ENCODE data around the gene SVOPL. TPM values are rescaled to one million over a fixed set of nuclear protein-coding genes. Genes with fewer than 3 reads are reported as not detected.

The SVOPL gene
- polyA plus RNA-seq, 1 of the 3 experiments (the other 2 are of a cell fraction), result not detected

DNA sequence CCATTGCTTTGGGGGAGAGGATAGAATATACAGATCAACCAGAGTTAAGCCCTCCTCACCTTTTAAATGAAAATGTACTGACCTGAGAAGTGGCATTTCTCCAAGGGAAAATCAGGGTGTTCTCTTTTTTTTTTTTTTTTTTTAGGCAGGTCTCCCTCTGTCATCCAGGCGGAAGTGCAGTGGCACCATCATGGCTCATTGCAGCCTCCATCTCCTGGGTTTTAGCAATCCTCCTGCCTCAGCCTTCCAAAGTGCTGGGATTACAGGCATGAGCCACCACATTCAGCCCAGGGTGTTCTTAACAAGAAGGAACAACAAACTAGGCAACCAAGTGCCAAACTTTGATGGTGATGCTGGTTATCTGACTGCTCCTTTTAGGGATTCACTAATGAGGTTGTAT, 111.0 kb downstream of the SVOPL start (continued):
- TF ChIP-seq, protein P1, sequence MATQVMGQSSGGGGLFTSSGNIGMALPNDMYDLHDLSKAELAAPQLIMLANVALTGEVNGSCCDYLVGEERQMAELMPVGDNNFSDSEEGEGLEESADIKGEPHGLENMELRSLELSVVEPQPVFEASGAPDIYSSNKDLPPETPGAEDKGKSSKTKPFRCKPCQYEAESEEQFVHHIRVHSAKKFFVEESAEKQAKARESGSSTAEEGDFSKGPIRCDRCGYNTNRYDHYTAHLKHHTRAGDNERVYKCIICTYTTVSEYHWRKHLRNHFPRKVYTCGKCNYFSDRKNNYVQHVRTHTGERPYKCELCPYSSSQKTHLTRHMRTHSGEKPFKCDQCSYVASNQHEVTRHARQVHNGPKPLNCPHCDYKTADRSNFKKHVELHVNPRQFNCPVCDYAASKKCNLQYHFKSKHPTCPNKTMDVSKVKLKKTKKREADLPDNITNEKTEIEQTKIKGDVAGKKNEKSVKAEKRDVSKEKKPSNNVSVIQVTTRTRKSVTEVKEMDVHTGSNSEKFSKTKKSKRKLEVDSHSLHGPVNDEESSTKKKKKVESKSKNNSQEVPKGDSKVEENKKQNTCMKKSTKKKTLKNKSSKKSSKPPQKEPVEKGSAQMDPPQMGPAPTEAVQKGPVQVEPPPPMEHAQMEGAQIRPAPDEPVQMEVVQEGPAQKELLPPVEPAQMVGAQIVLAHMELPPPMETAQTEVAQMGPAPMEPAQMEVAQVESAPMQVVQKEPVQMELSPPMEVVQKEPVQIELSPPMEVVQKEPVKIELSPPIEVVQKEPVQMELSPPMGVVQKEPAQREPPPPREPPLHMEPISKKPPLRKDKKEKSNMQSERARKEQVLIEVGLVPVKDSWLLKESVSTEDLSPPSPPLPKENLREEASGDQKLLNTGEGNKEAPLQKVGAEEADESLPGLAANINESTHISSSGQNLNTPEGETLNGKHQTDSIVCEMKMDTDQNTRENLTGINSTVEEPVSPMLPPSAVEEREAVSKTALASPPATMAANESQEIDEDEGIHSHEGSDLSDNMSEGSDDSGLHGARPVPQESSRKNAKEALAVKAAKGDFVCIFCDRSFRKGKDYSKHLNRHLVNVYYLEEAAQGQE (IDR thresholded peaks at IDR 0.05; ENCODE audit: low read depth, low read length), result no peak
- TF ChIP-seq EP300 (IDR thresholded peaks at IDR 0.05; ENCODE audit: borderline replicate concordance in 1 of 2, low read depth in 1 of 2, low read length in 1 of 2), result no peak
- no peak for TF ChIP-seq ELF1 (IDR thresholded peaks at IDR 0.05)
- no peak for TF ChIP-seq NRF1 (IDR thresholded peaks at IDR 0.05; ENCODE audit: low read depth, low read length)
- TF ChIP-seq POLR2AphosphoS5 (IDR thresholded peaks at IDR 0.05; ENCODE audit: low read depth, low read length), result no peak
- TF ChIP-seq, protein P2, sequence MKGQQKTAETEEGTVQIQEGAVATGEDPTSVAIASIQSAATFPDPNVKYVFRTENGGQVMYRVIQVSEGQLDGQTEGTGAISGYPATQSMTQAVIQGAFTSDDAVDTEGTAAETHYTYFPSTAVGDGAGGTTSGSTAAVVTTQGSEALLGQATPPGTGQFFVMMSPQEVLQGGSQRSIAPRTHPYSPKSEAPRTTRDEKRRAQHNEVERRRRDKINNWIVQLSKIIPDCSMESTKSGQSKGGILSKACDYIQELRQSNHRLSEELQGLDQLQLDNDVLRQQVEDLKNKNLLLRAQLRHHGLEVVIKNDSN (IDR thresholded peaks at IDR 0.05; ENCODE audit: borderline replicate concordance, low read depth), result no peak
- TF ChIP-seq NFIC (IDR thresholded peaks at IDR 0.05; ENCODE audit: borderline replicate concordance), result no peak
- no peak for TF ChIP-seq TAF1 (IDR thresholded peaks at IDR 0.05; ENCODE audit: borderline replicate concordance, low read depth, low read length)

DNA sequence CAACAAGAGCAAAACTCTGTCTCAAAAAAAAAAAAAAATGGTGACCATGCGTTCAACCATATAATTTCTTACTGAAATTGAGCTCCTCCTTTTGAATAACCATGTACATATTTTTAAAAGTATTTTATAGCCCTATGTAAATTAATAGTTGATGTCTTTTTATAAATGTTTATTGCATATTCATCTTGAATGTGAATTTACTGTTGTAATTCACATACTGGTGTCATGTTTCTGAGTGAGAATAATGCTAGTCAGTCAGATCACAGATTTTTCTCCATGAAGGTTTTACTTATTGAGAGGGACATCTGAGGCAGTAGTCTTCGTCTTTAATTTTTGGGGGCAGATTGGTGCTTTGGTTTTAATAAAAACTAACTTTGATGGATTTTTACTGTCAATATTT, 112.2 kb downstream of the SVOPL start:
- Histone ChIP-seq H3K9ac (no peak overlapping the region), H3F3A (replicated peaks; ENCODE audit: insufficient read depth) (no peaks in the 10 kb centered on the region), H3K9me2 (no peaks in the 10 kb centered on the region), H3K4me3 (ENCODE audit: low read depth in 2 of 2, low read length in 1 of 2) (no peak overlapping the region), H3K36me3 (replicated peaks in 1 of 2; ENCODE audit: control insufficient read depth in 1 of 2, insufficient read depth in 2 of 2, low read length in 1 of 2) (peaks cover 19 to 25% of the 10 kb centered on the region in 2 experiments), H3K27me3 (ENCODE audit: insufficient read depth) (no peaks in the 10 kb centered on the region), H3K27ac (ENCODE audit: low read depth in 2 of 2, low read length in 1 of 2) (no peak overlapping the region), H3K4me1 (ENCODE audit: control insufficient read depth in 1 of 2, insufficient read depth in 2 of 2, low read depth in 1 of 2, low read length in 1 of 2) (no peaks in the 10 kb centered on the region), H4K20me1 (ENCODE audit: insufficient read depth) (no peaks in the 10 kb centered on the region), H3K4me2 (no peak overlapping the region), H2AFZ (ENCODE audit: low read depth) (no peak overlapping the region), H3K9me3 (no peaks in the 10 kb centered on the region), H3K79me2 (ENCODE audit: insufficient read depth) (no peaks in the 10 kb centered on the region)
- CTCF ChIA-PET, result interaction anchor here (1.0 kb wide), 1 partner anchor 29 kb away, joined by 3 read pairs; no protein-coding TSS in a partner anchor
- DNase-seq, result no peak
- no peak for TF ChIP-seq TCF12 (IDR thresholded peaks at IDR 0.05)
- no peak for TF ChIP-seq FOSL2 (IDR thresholded peaks at IDR 0.05; ENCODE audit: borderline replicate concordance, low read depth)
- TF ChIP-seq, protein P3, sequence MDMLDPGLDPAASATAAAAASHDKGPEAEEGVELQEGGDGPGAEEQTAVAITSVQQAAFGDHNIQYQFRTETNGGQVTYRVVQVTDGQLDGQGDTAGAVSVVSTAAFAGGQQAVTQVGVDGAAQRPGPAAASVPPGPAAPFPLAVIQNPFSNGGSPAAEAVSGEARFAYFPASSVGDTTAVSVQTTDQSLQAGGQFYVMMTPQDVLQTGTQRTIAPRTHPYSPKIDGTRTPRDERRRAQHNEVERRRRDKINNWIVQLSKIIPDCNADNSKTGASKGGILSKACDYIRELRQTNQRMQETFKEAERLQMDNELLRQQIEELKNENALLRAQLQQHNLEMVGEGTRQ (IDR thresholded peaks at IDR 0.05; ENCODE audit: borderline replicate concordance, low read depth, low read length), result no peak
- TF ChIP-seq TEAD4 (IDR thresholded peaks at IDR 0.05; ENCODE audit: borderline replicate concordance, insufficient read depth), result no peak
- no peak for TF ChIP-seq RXRA (IDR thresholded peaks at IDR 0.05; ENCODE audit: borderline replicate concordance, low read depth)
- TF ChIP-seq, protein P4, sequence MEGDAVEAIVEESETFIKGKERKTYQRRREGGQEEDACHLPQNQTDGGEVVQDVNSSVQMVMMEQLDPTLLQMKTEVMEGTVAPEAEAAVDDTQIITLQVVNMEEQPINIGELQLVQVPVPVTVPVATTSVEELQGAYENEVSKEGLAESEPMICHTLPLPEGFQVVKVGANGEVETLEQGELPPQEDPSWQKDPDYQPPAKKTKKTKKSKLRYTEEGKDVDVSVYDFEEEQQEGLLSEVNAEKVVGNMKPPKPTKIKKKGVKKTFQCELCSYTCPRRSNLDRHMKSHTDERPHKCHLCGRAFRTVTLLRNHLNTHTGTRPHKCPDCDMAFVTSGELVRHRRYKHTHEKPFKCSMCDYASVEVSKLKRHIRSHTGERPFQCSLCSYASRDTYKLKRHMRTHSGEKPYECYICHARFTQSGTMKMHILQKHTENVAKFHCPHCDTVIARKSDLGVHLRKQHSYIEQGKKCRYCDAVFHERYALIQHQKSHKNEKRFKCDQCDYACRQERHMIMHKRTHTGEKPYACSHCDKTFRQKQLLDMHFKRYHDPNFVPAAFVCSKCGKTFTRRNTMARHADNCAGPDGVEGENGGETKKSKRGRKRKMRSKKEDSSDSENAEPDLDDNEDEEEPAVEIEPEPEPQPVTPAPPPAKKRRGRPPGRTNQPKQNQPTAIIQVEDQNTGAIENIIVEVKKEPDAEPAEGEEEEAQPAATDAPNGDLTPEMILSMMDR (IDR thresholded peaks at IDR 0.05), result no peak
- TF ChIP-seq MEF2A (IDR thresholded peaks at IDR 0.05; ENCODE audit: borderline replicate concordance, low read depth), result no peak
- TF ChIP-seq FOXM1 (IDR thresholded peaks at IDR 0.05; ENCODE audit: low read depth), result no peak
- TF ChIP-seq CHD2 (IDR thresholded peaks at IDR 0.05; ENCODE audit: low read length, partially characterized antibody), result no peak
- TF ChIP-seq TAF1 (IDR thresholded peaks at IDR 0.05; ENCODE audit: borderline replicate concordance, low read depth, low read length), result no peak
- TF ChIP-seq POLR2AphosphoS5 (IDR thresholded peaks at IDR 0.05; ENCODE audit: low read depth, low read length), result no peak
- TF ChIP-seq, protein P5, sequence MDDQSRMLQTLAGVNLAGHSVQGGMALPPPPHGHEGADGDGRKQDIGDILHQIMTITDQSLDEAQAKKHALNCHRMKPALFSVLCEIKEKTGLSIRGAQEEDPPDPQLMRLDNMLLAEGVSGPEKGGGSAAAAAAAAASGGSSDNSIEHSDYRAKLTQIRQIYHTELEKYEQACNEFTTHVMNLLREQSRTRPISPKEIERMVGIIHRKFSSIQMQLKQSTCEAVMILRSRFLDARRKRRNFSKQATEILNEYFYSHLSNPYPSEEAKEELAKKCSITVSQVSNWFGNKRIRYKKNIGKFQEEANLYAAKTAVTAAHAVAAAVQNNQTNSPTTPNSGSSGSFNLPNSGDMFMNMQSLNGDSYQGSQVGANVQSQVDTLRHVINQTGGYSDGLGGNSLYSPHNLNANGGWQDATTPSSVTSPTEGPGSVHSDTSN (IDR thresholded peaks at IDR 0.05), result no peak
- TF ChIP-seq FOXJ3 (CRISPR knock-in tag; IDR thresholded peaks at IDR 0.05), result no peak
- 93% methylated on average over 2 of the region's 2 CpGs for WGBS (ENCODE audit: low lambda C conversion rate)
- POLR2A ChIA-PET, result no interaction called here
